ENCODE results near the gene FAM13B. TPM values are rescaled to one million over a fixed set of nuclear protein-coding genes. Genes with fewer than 3 reads are reported as not detected.
"Not testable (repeated sequence)": the region's sequence is repeated elsewhere in the genome, so short reads cannot be mapped to it uniquely, and the experiment has no call there.

The FAM13B gene
- 11.7 TPM for polyA plus RNA-seq (2013, experiment 1 of 2)
- polyA plus RNA-seq (2013, experiment 2 of 2) = 12.6 TPM

- Histone ChIP-seq H3K4me3 (ENCODE audit: extremely low read depth, insufficient read depth, low read length, poor library complexity, severe bottlenecking) (peak within 1 kb of the TSS; percentile 94), H3K36me3 (ENCODE audit: control insufficient read depth, insufficient read depth, low read length) (peaks cover 21% of the 10 kb centered on the region), H3K9me3 (ENCODE audit: control insufficient read depth, low read length) (no peaks in the 10 kb centered on the region), H3K4me1 (ENCODE audit: control insufficient read depth, insufficient read depth, low read length, poor library complexity, severe bottlenecking) (peaks cover 9% of the 10 kb centered on the region), H3K27ac (ENCODE audit: low read depth, low read length, severe bottlenecking) (peak within 1 kb of the TSS; percentile 99)
- 1% methylated on average over 33 to 52 of the region's 81 CpGs for WGBS, 2 experiments (ENCODE audit: insufficient coverage in 2 of 2)
Measured at GRCh38 chr5:138032572-138033385, at the start of gene FAM13B. Gene FAM13B, minus strand, starts transcription at chr5:138033079. Its CDS starts 13,968 bp downstream, at chr5:138019111.

GRCh38 chr5:138082033-138082432 is 49.2 kb upstream of the FAM13B start:
- no peaks in the 10 kb centered on the region for H3K36me3 ChIP-seq (ENCODE audit: control insufficient read depth, insufficient read depth, low read length)
- H3K4me3 ChIP-seq (ENCODE audit: extremely low read depth, insufficient read depth, low read length, poor library complexity, severe bottlenecking) = no peak overlapping the region
- whole genome bisulfite sequencing, 2 experiments (ENCODE audit: insufficient coverage in 2 of 2) = 75 to 94% methylated on average over 4 of the region's 4 CpGs
- no peak overlapping the region for H3K27ac ChIP-seq (ENCODE audit: low read depth, low read length, severe bottlenecking)
- no peaks in the 10 kb centered on the region for H3K9me3 ChIP-seq (ENCODE audit: control insufficient read depth, low read length)
- no peaks in the 10 kb centered on the region for H3K4me1 ChIP-seq (ENCODE audit: control insufficient read depth, insufficient read depth, low read length, poor library complexity, severe bottlenecking)

- no peak overlapping the region for H3K4me3 ChIP-seq (ENCODE audit: extremely low read depth, insufficient read depth, low read length, poor library complexity, severe bottlenecking)
- H3K27ac ChIP-seq (ENCODE audit: low read depth, low read length, severe bottlenecking) = no peak overlapping the region
- H3K9me3 ChIP-seq (ENCODE audit: control insufficient read depth, low read length) = no peaks in the 10 kb centered on the region
- no peaks in the 10 kb centered on the region for H3K36me3 ChIP-seq (ENCODE audit: control insufficient read depth, insufficient read depth, low read length)
- H3K4me1 ChIP-seq (ENCODE audit: control insufficient read depth, insufficient read depth, low read length, poor library complexity, severe bottlenecking) = no peaks in the 10 kb centered on the region
- WGBS, 2 experiments (ENCODE audit: insufficient coverage in 2 of 2) = no CpG with 5 or more reads among the region's 1 CpG
Measured at GRCh38 chr5:138078006-138078643, 45.2 kb upstream of the FAM13B start.

GRCh38 chr5:138077064-138077696 is 44.3 kb upstream of the FAM13B start:
- H3K4me3 ChIP-seq (ENCODE audit: extremely low read depth, insufficient read depth, low read length, poor library complexity, severe bottlenecking) = no peak overlapping the region
- no peaks in the 10 kb centered on the region for H3K4me1 ChIP-seq (ENCODE audit: control insufficient read depth, insufficient read depth, low read length, poor library complexity, severe bottlenecking)
- H3K36me3 ChIP-seq (ENCODE audit: control insufficient read depth, insufficient read depth, low read length) = no peaks in the 10 kb centered on the region
- no peak overlapping the region for H3K27ac ChIP-seq (ENCODE audit: low read depth, low read length, severe bottlenecking)
- H3K9me3 ChIP-seq (ENCODE audit: control insufficient read depth, low read length) = no peaks in the 10 kb centered on the region
- 0 to 48% methylated on average over 1 to 2 of the region's 5 CpGs for WGBS, 2 experiments (ENCODE audit: insufficient coverage in 2 of 2)

- not testable (repeated sequence) for H3K4me3 ChIP-seq (ENCODE audit: extremely low read depth, insufficient read depth, low read length, poor library complexity, severe bottlenecking); H3K27ac ChIP-seq (ENCODE audit: low read depth, low read length, severe bottlenecking); H3K9me3 ChIP-seq (ENCODE audit: control insufficient read depth, low read length); H3K36me3 ChIP-seq (ENCODE audit: control insufficient read depth, insufficient read depth, low read length); H3K4me1 ChIP-seq (ENCODE audit: control insufficient read depth, insufficient read depth, low read length, poor library complexity, severe bottlenecking)
- 93 to 99% methylated on average over 11 to 13 of the region's 32 CpGs for WGBS, 2 experiments (ENCODE audit: insufficient coverage in 2 of 2)
Measured at GRCh38 chr5:138070026-138070425, 37.1 kb upstream of the FAM13B start.

GRCh38 chr5:138068742-138069600 is 36.1 kb upstream of the FAM13B start:
- H3K4me3 ChIP-seq (ENCODE audit: extremely low read depth, insufficient read depth, low read length, poor library complexity, severe bottlenecking) = no peak overlapping the region
- H3K27ac ChIP-seq (ENCODE audit: low read depth, low read length, severe bottlenecking) = no peak overlapping the region

GRCh38 chr5:138067945-138068344 is 35.1 kb upstream of the FAM13B start:
- H3K4me1 ChIP-seq (ENCODE audit: control insufficient read depth, insufficient read depth, low read length, poor library complexity, severe bottlenecking) = no peaks in the 10 kb centered on the region
- H3K4me3 ChIP-seq (ENCODE audit: extremely low read depth, insufficient read depth, low read length, poor library complexity, severe bottlenecking) = no peak overlapping the region
- no peaks in the 10 kb centered on the region for H3K36me3 ChIP-seq (ENCODE audit: control insufficient read depth, insufficient read depth, low read length)
- H3K9me3 ChIP-seq (ENCODE audit: control insufficient read depth, low read length) = no peaks in the 10 kb centered on the region
- H3K27ac ChIP-seq (ENCODE audit: low read depth, low read length, severe bottlenecking) = no peak overlapping the region
- WGBS, 2 experiments (ENCODE audit: insufficient coverage in 2 of 2) = 94 to 97% methylated on average over 5 to 7 of the region's 8 CpGs

More at GRCh38 chr5:138068742-138069600, 36.1 kb upstream of the FAM13B start:
- no peaks in the 10 kb centered on the region for H3K4me1 ChIP-seq (ENCODE audit: control insufficient read depth, insufficient read depth, low read length, poor library complexity, severe bottlenecking)
- no peaks in the 10 kb centered on the region for H3K36me3 ChIP-seq (ENCODE audit: control insufficient read depth, insufficient read depth, low read length)
- H3K9me3 ChIP-seq (ENCODE audit: control insufficient read depth, low read length) = no peaks in the 10 kb centered on the region
- WGBS, 2 experiments (ENCODE audit: insufficient coverage in 2 of 2) = 40 to 66% methylated on average over 5 to 6 of the region's 6 CpGs

GRCh38 chr5:138065102-138065501 is 32.2 kb upstream of the FAM13B start:
- Histone ChIP-seq H3K4me3 (ENCODE audit: extremely low read depth, insufficient read depth, low read length, poor library complexity, severe bottlenecking) (no peak overlapping the region), H3K36me3 (ENCODE audit: control insufficient read depth, insufficient read depth, low read length) (no peaks in the 10 kb centered on the region), H3K9me3 (ENCODE audit: control insufficient read depth, low read length) (no peaks in the 10 kb centered on the region), H3K27ac (ENCODE audit: low read depth, low read length, severe bottlenecking) (no peak overlapping the region), H3K4me1 (ENCODE audit: control insufficient read depth, insufficient read depth, low read length, poor library complexity, severe bottlenecking) (no peaks in the 10 kb centered on the region)
- WGBS, 2 experiments (ENCODE audit: insufficient coverage in 2 of 2) = 83 to 87% methylated on average over 5 of the region's 5 CpGs

- H3K36me3 ChIP-seq (ENCODE audit: control insufficient read depth, insufficient read depth, low read length) = no peaks in the 10 kb centered on the region
- no peaks in the 10 kb centered on the region for H3K9me3 ChIP-seq (ENCODE audit: control insufficient read depth, low read length)
- H3K4me3 ChIP-seq (ENCODE audit: extremely low read depth, insufficient read depth, low read length, poor library complexity, severe bottlenecking) = no peak overlapping the region
- no peaks in the 10 kb centered on the region for H3K4me1 ChIP-seq (ENCODE audit: control insufficient read depth, insufficient read depth, low read length, poor library complexity, severe bottlenecking)
- no peak overlapping the region for H3K27ac ChIP-seq (ENCODE audit: low read depth, low read length, severe bottlenecking)
Measured at GRCh38 chr5:138064526-138064925, 31.6 kb upstream of the FAM13B start.

- H3K4me3 ChIP-seq (ENCODE audit: extremely low read depth, insufficient read depth, low read length, poor library complexity, severe bottlenecking) = no peak overlapping the region
- WGBS, 2 experiments (ENCODE audit: insufficient coverage in 2 of 2) = 39 to 62% methylated on average over 8 to 11 of the region's 13 CpGs
Measured at GRCh38 chr5:138054847-138055558, 22.1 kb upstream of the FAM13B start.

More at GRCh38 chr5:138054847-138055558, 22.1 kb upstream of the FAM13B start:
- no peaks in the 10 kb centered on the region for H3K36me3 ChIP-seq (ENCODE audit: control insufficient read depth, insufficient read depth, low read length)
- H3K9me3 ChIP-seq (ENCODE audit: control insufficient read depth, low read length) = no peaks in the 10 kb centered on the region
- peak overlapping the region; percentile 55 for H3K27ac ChIP-seq (ENCODE audit: low read depth, low read length, severe bottlenecking)
- no peaks in the 10 kb centered on the region for H3K4me1 ChIP-seq (ENCODE audit: control insufficient read depth, insufficient read depth, low read length, poor library complexity, severe bottlenecking)

Data from mesodermal cell (in vitro differentiated cells).